Measurements from ENCODE around the gene CFAP100.

The CFAP100 gene

DNA sequence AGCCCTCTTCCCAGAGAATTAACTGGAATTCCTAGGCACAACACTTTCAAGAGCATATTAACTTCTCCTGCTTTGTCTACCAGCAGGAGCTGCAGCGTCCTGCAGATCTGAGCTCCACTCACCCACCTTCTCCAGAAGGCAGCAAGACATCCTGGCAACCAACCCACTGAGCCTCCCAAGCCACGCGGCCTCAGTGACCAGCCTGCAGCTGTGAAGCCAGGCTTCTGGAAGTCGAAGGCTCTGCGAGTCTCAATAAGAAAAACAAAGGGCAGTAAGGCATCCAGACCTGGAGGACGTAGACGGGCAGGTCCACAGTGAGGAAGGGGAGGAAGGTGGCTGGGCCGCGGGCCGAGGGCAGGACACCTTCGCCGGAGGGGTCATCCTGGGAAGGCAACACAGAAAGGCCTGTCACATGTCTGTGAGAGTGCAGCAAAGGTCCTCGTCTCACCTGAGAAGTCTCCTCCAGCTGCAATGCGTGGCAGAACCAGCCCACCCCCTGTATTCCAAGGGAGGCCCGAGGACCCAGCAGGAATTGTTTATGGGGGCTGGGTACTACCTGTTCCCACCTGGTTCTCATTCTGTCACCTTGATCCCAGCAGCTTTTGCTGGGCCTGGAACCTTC is 44.7 kb downstream of the CFAP100 start:
- DNase-seq (ENCODE audit: low read depth in 2 of 2, low spot score in 1 of 2) = no peak

DNA sequence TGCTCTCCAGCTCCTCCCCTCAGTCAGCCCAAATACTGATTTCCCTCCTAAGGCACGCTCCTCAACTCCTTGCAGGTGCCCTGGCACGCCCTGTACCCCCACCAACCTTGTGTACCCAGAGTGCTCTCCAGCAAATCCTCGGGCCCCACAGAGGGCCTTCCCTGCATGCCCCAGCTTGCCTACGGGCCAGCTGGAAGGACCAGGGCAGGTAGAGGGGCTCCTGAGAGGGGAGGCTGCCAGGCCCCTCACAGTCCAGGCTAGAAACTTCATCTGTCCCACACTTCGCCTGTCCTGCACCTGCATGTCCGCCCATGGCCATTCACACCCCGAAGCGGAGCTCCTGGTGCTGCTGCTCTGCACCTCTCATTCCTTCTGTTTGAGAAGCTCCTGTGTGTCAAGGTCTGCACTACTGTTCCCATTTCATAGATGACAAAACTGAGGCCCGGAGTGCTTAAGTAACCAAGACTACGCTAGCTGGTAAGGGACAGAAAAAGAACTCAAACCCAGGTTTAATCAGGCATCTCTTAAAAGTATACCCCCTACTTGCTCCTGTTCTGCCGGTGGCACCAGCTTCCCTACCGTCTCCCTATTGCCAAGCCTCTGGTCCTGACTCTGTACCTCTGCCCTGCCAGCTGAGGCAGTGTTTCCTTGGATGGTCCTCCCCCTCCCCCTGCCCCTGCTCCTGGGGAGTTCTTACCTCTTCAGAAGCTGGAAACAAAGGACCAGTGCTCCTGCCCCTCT is 45.4 kb downstream of the CFAP100 start:
- no peak for DNase-seq (ENCODE audit: low read depth in 2 of 2, low spot score in 1 of 2)

DNA sequence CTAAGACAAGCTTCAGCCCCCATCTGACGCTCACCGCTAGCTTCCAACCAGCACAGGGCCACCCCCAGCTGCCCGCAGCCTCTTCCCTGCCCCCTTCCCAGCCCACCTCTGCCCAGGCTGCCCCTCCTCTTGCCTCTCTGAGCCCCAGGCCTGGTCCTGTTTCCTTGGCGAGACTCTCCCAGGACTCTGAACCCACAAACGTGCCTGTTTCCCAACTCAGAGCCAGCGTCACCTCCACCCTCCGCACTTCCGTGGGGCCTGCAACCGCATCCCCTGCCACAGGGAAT is 45.9 kb downstream of the CFAP100 start:
- no peak for DNase-seq (ENCODE audit: low read depth in 2 of 2, low spot score in 1 of 2)

DNA sequence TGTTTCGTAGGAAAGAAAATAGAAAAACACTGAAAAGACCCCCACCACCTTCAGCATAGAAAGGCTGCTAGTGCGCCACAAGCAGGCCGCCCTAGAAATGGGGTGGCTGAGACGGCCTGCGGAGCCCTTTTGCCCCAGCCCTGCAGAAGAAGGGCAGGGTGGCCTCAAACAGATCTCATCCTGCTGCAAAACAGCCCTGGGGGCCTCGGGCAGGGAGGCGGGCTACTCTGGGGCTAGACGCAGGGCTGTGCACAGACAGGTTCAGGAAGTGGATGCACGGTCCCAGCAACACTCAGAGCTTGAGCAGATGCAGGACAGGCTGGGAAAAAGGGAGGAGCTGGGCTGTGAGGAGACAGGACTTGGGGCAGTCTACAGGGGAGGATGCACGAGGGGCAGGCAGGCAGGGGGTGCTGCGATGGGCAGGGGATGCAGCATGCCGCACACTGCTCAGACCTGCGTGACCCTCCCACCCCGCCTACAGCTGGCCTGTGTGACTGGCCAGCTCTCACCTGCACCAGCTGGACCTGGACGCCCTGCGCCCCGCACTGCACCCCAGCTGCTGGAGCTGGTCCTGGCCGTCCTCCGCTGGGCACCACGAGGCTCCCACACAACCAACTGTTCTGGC is 46.7 kb downstream of the CFAP100 start:
- DNase-seq (ENCODE audit: low read depth in 2 of 2, low spot score in 1 of 2) = no peak

DNA sequence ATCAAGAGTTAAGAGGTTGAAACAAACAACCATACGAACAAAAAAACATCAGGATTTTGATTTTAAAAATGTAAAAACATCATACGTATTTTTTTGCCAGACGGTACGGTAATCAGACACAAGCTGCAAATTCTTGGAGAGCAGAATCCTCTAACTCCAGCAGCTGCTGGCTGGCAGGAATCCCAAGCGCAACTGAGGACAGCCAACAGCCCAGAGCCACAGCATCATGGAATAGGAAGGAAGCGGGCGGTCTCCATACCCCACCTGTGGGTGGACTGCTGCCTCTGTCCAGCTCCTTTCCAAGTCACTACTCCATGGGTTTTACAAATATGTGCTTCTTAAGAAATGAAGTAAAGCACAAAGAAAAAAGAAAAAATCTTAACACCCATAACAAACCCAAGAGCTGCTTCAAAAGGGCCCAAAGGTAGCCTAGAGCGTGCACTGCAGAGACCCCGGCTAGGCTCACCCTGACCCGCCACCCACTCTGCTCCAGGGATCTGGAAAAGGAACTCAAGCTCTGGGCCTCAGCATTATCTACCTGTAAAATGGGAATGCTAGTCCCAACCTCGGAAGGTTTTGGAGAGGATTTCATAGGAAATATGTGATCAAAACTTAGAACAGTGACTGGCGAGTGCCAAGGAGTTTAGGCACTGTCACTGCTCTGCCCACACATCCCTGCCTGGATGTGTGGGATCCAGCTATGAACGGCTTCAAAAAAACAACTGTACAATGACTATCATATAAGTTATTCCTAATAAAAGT is 47.6 kb downstream of the CFAP100 start:
- DNase-seq (ENCODE audit: low read depth in 2 of 2, low spot score in 1 of 2) = no peak

DNA sequence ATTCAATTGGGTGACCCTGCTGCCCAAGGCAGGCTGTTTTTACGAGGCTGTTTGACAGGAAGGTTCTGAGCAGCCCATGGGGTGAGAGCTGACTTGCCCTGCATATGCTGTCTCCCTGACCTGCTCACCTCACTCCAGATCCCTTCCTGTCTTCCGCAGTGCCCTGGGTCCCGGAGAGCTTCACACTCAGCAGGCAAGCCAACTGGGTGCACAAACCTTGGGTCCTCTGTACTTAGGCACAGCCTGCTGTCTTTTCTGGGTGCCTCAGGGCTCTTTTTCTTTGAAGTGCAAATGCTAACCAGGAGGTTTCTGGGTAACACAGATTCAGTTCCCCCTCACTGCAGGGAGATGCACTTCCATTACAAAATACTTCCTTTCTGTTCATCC is 48.1 kb downstream of the CFAP100 start:
- no peak for DNase-seq (ENCODE audit: low read depth in 2 of 2, low spot score in 1 of 2)

DNA sequence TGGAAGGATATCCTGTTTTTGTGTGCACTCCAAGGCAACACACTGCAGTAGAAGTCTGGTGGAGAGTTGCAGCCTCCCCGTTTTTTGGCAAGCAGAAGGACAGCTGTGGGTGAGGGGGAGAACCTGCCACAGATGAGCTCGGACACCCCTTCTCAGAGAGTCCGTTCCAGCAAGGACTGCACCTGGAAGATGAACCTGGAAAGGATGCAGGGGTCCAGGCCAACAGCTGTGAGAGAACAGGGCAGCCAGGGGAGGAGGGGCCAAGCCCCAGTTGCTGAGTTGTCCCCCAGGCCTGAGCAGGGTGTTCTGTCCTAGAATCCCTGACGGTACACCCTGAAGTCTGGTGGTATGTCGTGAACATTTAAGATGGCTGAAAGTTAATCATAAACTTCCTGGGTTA is 50.8 kb downstream of the CFAP100 start:
- DNase-seq (ENCODE audit: low read depth in 2 of 2, low spot score in 1 of 2) = no peak

DNA sequence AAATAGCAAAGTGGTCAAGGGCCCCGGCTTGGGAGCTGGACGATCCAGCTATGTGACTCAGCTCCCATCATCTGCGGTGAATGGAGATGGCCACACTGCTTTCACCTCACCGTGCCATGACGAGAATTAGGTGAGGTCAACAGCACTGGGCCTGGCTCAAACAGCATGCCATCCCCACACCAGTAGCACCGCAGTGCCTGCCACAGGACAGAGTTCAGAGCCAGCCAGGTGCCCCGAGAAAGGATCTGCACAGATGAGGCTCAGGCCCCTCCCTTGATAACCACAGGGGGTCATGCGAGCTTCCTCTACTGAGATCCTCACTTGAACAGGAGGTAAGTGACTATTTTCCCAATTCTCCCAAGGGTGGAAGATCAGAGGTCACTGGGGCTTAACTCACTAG is 51.6 kb downstream of the CFAP100 start:
- no peak for DNase-seq (ENCODE audit: low read depth in 2 of 2, low spot score in 1 of 2)

DNA sequence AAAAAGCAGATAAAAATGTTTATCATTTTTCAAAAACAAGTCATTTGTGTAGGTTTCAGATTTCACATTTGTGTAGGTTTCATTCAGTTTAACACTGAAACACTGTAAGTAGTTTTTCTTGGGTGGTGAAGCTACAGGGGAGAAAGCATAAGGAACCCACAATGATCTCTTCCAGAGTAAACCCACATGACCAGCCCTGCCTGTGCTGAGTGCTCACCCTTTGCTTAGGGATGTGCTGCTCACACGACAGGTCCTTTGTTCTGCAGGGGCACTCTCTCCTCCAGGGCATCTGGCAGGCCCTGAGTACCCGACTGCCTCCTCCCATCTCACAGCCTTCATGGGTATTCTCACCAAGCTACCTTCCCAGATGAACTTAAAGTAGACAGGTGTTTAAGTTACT is 52.1 kb downstream of the CFAP100 start:
- no peak for DNase-seq (ENCODE audit: low read depth in 2 of 2, low spot score in 1 of 2)

DNA sequence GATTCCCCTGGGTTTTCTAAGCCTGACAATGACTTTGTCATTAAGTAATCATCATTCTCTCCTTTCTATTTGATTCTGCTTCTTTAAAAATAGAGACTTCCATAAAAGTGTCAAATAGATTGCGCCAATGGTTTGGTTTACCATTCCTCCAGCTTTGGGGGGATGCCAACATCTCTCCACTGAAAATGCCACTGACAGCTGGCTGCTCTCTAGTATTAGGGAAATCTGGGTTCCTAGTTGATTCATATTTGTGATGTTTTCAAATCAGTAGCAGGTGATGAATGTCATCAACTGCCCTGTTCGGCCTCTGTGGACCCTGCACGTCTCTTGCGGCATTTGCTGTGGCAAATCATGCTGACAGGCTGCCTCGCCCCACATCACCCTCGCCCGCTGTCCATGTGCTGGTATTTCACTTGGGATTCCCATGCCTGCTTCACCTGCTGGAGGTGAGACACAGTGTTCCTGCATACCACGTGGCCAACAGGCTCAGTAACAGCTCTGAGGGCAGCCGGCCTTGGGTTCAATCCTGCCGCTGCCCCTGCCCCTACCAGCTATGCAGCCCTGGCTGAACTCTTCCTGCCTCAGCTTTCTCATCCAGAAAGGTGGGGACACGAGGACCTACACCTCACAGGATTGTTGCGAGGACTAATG is 52.9 kb downstream of the CFAP100 start:
- DNase-seq (ENCODE audit: low read depth in 2 of 2, low spot score in 1 of 2) = no peak

DNA sequence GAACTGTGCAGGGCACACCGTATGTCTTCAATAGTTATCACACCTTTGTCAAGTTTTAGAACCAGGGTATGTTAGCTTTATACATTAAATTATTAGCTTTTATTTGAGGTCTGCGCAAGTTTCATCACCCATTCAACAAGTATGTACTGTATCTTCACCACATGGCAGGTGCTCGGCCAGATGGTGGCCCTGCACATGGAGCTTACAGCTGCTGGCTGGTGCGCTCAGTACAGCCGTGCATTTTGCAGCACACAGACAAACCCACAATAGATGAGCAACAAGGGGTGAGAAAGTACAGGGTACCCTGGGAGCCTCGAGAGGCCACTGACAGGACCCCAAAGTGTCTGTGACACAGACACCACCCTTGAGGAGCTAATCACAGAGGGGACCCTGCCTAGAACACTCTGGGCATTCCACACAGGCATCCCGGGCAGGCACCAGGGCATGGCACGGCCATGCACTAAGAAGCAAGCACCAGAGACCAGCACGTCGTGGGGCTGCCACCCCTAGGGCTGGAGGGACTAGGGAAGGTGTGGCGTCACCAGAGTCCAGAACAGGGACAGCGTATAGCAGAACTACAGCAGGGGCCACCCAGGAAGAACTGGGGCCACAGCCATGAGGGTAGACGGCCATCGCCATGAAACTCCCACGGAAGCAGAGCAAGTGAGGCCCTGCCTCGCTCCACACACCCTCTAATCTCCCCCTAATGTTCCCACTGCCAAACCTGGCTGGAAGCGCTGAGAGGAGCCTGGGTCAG is 53.6 kb downstream of the CFAP100 start:
- no peak for DNase-seq (ENCODE audit: low read depth in 2 of 2, low spot score in 1 of 2)

DNA sequence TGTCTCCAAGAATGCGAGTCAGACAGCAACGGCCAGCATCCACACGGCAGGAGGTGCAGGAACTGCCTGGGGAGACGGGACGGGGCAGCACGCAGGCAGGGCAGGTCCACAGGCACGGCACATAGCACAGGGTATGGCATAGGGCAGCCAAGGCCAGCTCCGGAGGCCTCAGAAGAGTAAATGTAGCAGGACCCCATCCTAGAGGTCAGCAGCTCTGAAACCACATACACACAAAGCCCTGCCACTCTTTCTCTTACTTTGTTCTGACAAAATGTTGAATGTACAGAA is 54.1 kb downstream of the CFAP100 start:
- DNase-seq (ENCODE audit: low read depth in 2 of 2, low spot score in 1 of 2) = no peak

DNA sequence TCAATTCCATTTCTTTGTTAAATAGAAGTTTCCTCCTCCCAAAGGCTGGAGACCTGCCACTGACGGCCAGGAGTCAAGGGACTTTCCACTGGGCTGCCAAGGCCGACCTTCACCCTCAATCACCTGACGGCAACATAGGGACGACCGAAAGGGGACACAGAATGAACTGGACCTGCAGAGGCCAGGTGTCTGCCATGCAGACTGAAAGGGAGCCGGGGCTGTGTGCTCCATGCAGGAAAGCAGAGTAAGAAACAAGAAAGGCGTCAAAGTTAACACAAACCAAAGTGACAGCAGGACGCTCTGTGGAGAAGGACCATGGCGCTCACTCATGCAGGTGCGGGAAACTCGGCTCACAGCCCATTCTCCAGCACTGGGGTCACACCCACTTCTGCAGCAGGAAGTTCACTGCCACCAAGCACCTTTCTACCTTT is 54.9 kb downstream of the CFAP100 start:
- DNase-seq (ENCODE audit: low read depth in 2 of 2, low spot score in 1 of 2) = no peak

DNA sequence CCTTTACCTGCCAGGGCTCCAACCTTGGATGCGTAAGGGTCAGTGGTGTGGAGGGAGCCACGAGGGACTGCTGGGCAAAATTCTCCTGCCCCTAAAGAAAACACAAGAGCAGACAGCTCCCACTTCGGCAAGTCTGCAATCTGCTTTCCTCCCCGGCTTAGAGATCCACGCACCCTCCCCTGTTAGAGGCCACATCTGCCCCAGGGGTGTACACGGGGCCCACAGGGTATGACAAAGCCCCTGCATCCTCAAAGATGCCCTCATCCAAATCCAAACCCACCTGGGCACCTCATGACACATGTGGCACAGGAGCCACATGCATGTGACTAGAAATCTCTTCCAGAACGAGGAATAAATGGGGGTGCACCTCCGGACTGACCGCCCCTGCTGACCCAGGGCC is 55.5 kb downstream of the CFAP100 start:
- DNase-seq (ENCODE audit: low read depth in 2 of 2, low spot score in 1 of 2) = no peak

DNA sequence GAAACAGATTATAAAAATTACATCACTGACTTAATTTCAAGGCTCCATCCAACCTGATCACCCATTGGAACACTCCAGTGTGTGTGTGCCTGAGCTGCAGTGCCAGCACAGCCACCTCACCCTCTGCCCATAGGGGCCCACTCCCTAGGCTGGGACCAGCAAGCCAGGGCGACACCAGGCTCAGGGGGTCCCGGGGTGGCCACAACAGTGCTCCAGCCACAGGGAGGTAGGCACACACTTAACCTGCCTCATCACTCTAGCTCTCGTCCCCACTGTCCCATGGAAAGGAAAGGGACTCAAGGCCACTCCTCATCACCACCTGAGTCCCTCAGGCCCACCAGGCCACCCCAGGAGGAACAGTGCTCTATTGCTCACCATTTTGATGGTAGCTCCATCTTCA is 56.0 kb downstream of the CFAP100 start:
- no peak for DNase-seq (ENCODE audit: low read depth in 2 of 2, low spot score in 1 of 2)

DNA sequence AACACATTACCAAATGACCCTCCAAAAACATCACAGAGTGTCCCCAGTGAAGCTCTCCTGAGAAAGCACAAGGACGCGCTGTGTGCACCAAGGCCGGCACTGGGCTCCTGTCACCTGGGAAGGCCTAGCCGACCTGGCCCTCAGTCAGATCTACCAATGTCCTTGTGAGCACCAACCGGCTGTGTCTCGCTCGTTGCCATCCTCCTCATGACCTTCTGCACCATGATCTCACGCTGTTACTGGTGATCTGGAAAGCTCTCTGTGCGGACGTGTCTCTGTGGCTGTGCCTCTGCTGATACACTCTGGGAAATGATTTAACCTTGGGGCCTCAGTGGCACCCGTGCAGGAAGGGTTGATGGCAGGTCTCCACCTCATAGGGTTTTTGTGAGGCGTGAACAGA is 56.8 kb downstream of the CFAP100 start:
- DNase-seq (ENCODE audit: low read depth in 2 of 2, low spot score in 1 of 2) = no peak

DNA sequence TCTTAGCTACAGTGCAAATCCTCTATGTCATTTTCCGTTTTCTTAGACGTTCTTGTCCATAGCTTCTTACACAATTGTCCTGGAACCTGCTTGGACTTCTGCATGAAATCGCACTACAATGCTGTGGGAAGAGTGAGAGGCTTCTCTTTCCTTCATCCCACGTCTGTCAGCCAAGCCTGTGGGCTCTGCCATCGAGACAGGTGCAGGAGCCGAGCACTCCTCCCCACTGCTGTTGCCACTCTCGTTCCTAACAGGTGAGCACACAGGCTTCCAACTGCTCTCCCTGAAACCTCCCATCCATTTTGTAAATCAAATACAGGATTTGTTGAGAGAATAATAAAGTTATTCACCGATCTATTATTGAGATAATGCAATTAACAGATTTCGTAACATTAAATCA is 57.5 kb downstream of the CFAP100 start:
- no peak for DNase-seq (ENCODE audit: low read depth in 2 of 2, low spot score in 1 of 2)

DNA sequence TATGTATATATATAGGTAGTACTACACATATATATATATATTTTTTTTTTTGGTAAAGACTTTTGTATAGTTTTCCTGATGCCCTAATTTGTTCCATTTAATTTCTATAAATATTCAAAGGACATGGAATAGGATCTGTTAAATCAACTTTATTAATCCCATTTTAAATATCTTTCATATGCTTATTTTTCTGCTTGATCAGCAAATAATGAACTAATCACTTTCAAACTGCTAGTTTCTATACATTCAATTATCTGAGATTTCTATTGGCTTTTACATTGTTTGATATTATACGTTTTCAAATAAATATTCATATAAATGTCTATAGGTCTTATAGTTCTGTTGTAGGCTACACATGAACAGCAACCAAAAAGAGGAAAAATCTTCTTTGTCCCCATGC is 59.3 kb downstream of the CFAP100 start:
- DNase-seq (ENCODE audit: low read depth in 2 of 2, low spot score in 1 of 2) = no peak

DNA sequence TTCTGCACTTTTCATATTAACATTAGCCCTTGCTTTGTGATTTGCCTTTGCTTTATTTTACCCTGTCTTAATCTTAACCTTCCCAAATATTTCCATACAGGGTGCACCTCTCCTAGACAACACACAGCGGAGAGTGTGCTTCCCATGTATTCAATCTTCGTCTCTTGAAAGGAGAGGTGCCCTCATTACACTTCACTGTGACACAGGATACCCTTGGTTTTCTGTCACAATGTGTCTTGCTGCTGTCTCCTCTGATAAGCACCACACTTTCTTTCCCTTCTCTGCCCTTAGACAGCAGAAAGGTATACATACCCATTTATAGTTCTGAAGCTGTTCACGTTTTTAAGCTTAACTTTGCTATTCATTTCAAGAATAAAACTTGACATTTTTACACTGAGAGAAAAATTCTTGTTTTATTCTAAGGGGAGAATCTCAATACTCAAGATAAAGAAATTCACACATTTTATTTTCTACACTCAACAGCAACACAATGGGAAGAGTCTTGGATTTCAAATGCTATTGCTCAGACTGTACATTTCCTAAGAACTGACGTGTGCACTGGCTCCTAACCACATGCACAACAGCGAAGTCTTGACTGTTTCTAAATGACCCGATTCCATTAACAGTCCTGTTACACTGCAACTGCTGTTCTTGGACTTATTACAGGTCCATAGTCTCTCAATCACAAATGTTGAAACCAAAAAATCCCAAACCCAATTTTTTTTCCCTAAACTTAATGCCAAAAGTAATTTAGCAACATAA is 59.9 kb downstream of the CFAP100 start:
- no peak for DNase-seq (ENCODE audit: low read depth in 2 of 2, low spot score in 1 of 2)

DNA sequence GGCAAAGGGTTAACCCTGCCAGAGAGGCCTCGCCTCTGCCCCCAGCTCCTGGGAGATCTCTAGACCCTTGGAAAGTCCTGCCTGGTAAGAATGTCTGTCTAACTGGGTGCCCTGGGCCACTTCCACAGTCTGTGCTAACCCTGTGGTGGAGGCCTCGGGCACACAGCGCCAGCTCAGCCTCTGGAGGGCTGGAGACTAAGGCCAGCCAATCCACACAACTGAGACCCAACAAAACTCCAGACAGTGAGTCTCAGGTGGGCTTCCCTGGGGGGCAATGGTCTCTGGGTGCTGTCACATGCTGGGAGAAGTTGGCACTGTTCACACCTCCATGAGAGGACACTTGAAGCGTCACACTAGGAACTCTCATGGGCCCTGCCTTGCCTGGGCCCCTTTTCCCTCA is 61.5 kb downstream of the CFAP100 start:
- no peak for DNase-seq (ENCODE audit: low read depth in 2 of 2, low spot score in 1 of 2)
